ENCODE measurements around the gene MAMDC2.
A peak's percentile ranks its signal among the peaks of the same experiment; 100 is the strongest.

- no peak for TF ChIP-seq CTCF (IDR thresholded peaks at IDR 0.05; ENCODE audit: control extremely low read depth in 1 of 3, insufficient read depth in 1 of 3, low read depth in 1 of 3, low read length in 3 of 3)
- TF ChIP-seq BRCA1 (IDR thresholded peaks at IDR 0.05; ENCODE audit: low read depth, low read length) = no peak
- TF ChIP-seq CHD2 (IDR thresholded peaks at IDR 0.05; ENCODE audit: low read length) = no peak
- no peak for TF ChIP-seq EZH2 (IDR thresholded peaks at IDR 0.05; ENCODE audit: low read depth, low read length, severe bottlenecking)
- no peak for TF ChIP-seq CREB1 (IDR thresholded peaks at IDR 0.05)
- TF ChIP-seq EP300 (IDR thresholded peaks at IDR 0.05; ENCODE audit: borderline replicate concordance in 1 of 2, low read depth in 2 of 2, low read length in 2 of 2) = peak in 1 of 2 experiments; percentile 70; a peak in 1 of 3 replicates
These were observed 71.2 kb downstream of the MAMDC2 start for GRCh38 chr9:70114898-70115297.

All from H1 (cell line).